Transverse colon (tissue), 4 donors: Measurements from ENCODE around the gene LMCD1. TPM values are rescaled to one million over a fixed set of nuclear protein-coding genes. Genes with fewer than 3 reads are reported as not detected.

ENCODE experiments used
- DNase-seq: peaks from one replicate; pipeline ENCODE4 v3.0.0-alpha.2; 2019
- H3K27ac ChIP-seq, 4 donors: fragments of 200-600 bp; sonication (generic); 2 replicates each; pipeline ENCODE4 v1.5.1; 2016 to 2018; ENCODE audit warnings: inconsistent platforms in 4 of 4
- H3K27me3 ChIP-seq: fragments of 200-600 bp; sonication (generic); 2 replicates; pipeline ENCODE4 v1.5.1; 2017; ENCODE audit warnings: inconsistent platforms
- H3K36me3 ChIP-seq, 4 donors: fragments of 200-600 bp; sonication (generic); 2 replicates each; pipeline ENCODE4 v1.5.1; 2017 to 2019; ENCODE audit warnings: inconsistent platforms in 4 of 4
- H3K4me1 ChIP-seq, 4 donors: fragments of 200-600 bp; sonication (generic); 2 replicates each; pipeline ENCODE4 v1.5.1; 2017 to 2020; ENCODE audit warnings: inconsistent platforms in 4 of 4
- H3K4me3 ChIP-seq, 4 donors: fragments of 200-600 bp; sonication (generic); 1 replicate in 1 of 4; 2 replicates in 3 of 4; pipeline versions ENCODE4 v1.5.1 to v1.6.1; 2017 to 2019; ENCODE audit warnings: inconsistent platforms in 4 of 4
- H3K9me3 ChIP-seq, 2 donors: fragments of 200-600 bp; sonication (generic); 2 replicates each; pipeline ENCODE4 v1.5.1; 2017 to 2019; ENCODE audit warnings: inconsistent platforms in 2 of 2
- CTCF ChIP-seq, 5 experiments: fragments of 200-600 bp in 3 of 5; fragments of 450-650 bp in 2 of 5; sonication (generic) in 3 of 5; IDR thresholded peaks; 1 replicate in 2 of 5; 2 replicates in 3 of 5; pipeline ENCODE4 v1.5.1; 2016 to 2017; ENCODE audit warnings: antibody characterized with exemption in 5 of 5, inconsistent platforms in 3 of 5, mild to moderate bottlenecking in 2 of 5, moderate library complexity in 1 of 5
- EP300 ChIP-seq: sonication (generic); formaldehyde crosslinking; IDR thresholded peaks from one replicate; pipeline ENCODE4 v1.6.1; 2017; ENCODE audit warnings: antibody characterized with exemption, low read depth
- POLR2A ChIP-seq: fragments of 450-650 bp; IDR thresholded peaks from one replicate; pipeline ENCODE4 v1.6.1; 2016; ENCODE audit warnings: antibody characterized with exemption, mild to moderate bottlenecking, moderate library complexity
- POLR2AphosphoS5 ChIP-seq, 3 donors: sonication (generic); formaldehyde crosslinking; IDR thresholded peaks; one replicate each; pipeline ENCODE4 v1.6.1; 2016; ENCODE audit warnings: antibody characterized with exemption in 3 of 3
- WGBS, 2 donors: methylation state at CpG; one replicate each; pipeline ENCODE4 v1.1.5; 2018; ENCODE audit warnings: low coverage in 1 of 2; 5-methylcytosine and 5-hydroxymethylcytosine counted together
- in situ Hi-C, 4 donors: fragments of 200-750 bp; cut with MboI; loops; one replicate each; pipeline versions ENCODE4 v1.15.0 to v1.15.1; 2017; ENCODE audit warnings: low sequenced_read_pairs in 3 of 4, low pct_ligation_motif_present in 1 of 4, low pct_unique_long_range_greater_than_20kb in 1 of 4
- intact Hi-C: fragments of 100-400 bp; cut with DNase I; formaldehyde crosslinking; loops from one replicate; pipeline ENCODE4 v1.15.1; 2023; ENCODE audit warnings: low total_unique reads
- total RNA-seq, 4 donors: library from RNA; depleted of rRNA; stranded (reverse); fragments of >200 nt; gene quantifications; one replicate each; pipeline ENCODE4 v1.1.0, GENCODE V29; 2016

The LMCD1 gene
- total RNA-seq, 4 donors from 2014 or later: 6.7 to 26.6 (median 9.6) TPM

- WGBS, 2 donors: 62 to 74% methylated on average over 2 to 9 of the region's 9 CpGs
Measured at GRCh38 chr3:8516047-8516661, 14.5 kb downstream of the LMCD1 start.

GRCh38 chr3:8516783-8517182, 15.2 kb downstream of the LMCD1 start:
- in situ Hi-C loops: no loop called here
- Histone ChIP-seq H3K4me3 (no peak overlapping the region), H3K9me3 (no peaks in the 10 kb centered on the region), H3K36me3 (no peaks in the 10 kb centered on the region), H3K4me1 (no peaks in the 10 kb centered on the region), H3K27ac (no peak overlapping the region), H3K27me3 (no peaks in the 10 kb centered on the region)
- DNase-seq: no peak
- TF ChIP-seq POLR2AphosphoS5 (IDR thresholded peaks at IDR 0.05) (no peak), CTCF (IDR thresholded peaks at IDR 0.05) (no peak)
- 67 to 71% methylated on average over 2 of the region's 2 CpGs for WGBS, 2 donors
- intact Hi-C loops: no loop called here

More at GRCh38 chr3:8516047-8516661, 14.5 kb downstream of the LMCD1 start:
- Histone ChIP-seq H3K27me3 (no peaks in the 10 kb centered on the region), H3K4me1 (no peaks in the 10 kb centered on the region), H3K36me3 (no peaks in the 10 kb centered on the region), H3K9me3 (no peaks in the 10 kb centered on the region), H3K4me3 (no peak overlapping the region), H3K27ac (peak overlapping the region in 1 of 4 donors; percentile 43)
- intact Hi-C loops (no loop called here), in situ Hi-C loops (no loop called here)
- DNase-seq: no peak
- TF ChIP-seq POLR2A: no peak
- TF ChIP-seq POLR2AphosphoS5 (IDR thresholded peaks at IDR 0.05): no peak
- no peak for TF ChIP-seq CTCF (IDR thresholded peaks at IDR 0.05)

- Histone ChIP-seq H3K27ac (no peak overlapping the region), H3K27me3 (no peaks in the 10 kb centered on the region), H3K4me1 (no peaks in the 10 kb centered on the region), H3K9me3 (no peaks in the 10 kb centered on the region), H3K4me3 (no peak overlapping the region), H3K36me3 (no peaks in the 10 kb centered on the region)
- DNase-seq: no peak
- intact Hi-C loops (no loop called here), in situ Hi-C loops (no loop called here)
- TF ChIP-seq EP300: no peak
- no peak for TF ChIP-seq POLR2AphosphoS5 (IDR thresholded peaks at IDR 0.05)
- TF ChIP-seq CTCF (IDR thresholded peaks at IDR 0.05): no peak
- no peak for TF ChIP-seq POLR2A
- 72 to 75% methylated on average over 2 of the region's 2 CpGs for WGBS, 2 donors
Measured at GRCh38 chr3:8517487-8517886, 15.9 kb downstream of the LMCD1 start.

GRCh38 chr3:8518138-8518537, 16.5 kb downstream of the LMCD1 start:
- no peak for DNase-seq
- H3K4me1 ChIP-seq: no peaks in the 10 kb centered on the region
- in situ Hi-C loops: no loop called here
- no peak for TF ChIP-seq POLR2AphosphoS5 (IDR thresholded peaks at IDR 0.05)
- TF ChIP-seq EP300: no peak
- no peak for TF ChIP-seq CTCF (IDR thresholded peaks at IDR 0.05)
- no peak for TF ChIP-seq POLR2A
- H3K4me3 ChIP-seq: no peak overlapping the region
- intact Hi-C loops: no loop called here
- no peak overlapping the region for H3K27ac ChIP-seq
- H3K27me3 ChIP-seq: no peaks in the 10 kb centered on the region
- H3K36me3 ChIP-seq: no peaks in the 10 kb centered on the region
- no peaks in the 10 kb centered on the region for H3K9me3 ChIP-seq
- 79 to 100% methylated on average over 2 of the region's 2 CpGs for WGBS, 2 donors
